Astrocyte (in vitro differentiated cells and primary cell): ENCODE measurements around the gene SLC9A9. TPM values are rescaled to one million over a fixed set of nuclear protein-coding genes. Genes with fewer than 3 reads are reported as not detected.

Experiments
- DNase-seq: peaks from one replicate; pipeline ENCODE4 v3.0.0-alpha.2; 2010; ENCODE audit warnings: low read depth
- FAIRE-seq: peaks from 2 replicates; lab custom pipeline; 2011; peaks lifted over from hg19 to GRCh38; lab: Jason Lieb, UNC
- H2AFZ ChIP-seq: 2 replicates; pipeline ENCODE4 v1.6.0; 2012; ENCODE audit warnings: low read depth, low read length, inconsistent platforms
- H3K27ac ChIP-seq: 2 replicates; pipeline ENCODE4 v1.5.1; 2011; ENCODE audit warnings: low read depth, low read length, inconsistent platforms
- H3K27me3 ChIP-seq: 2 replicates; pipeline ENCODE4 v1.6.0; 2011; ENCODE audit warnings: low read length, inconsistent platforms; ENCODE audit not compliant: insufficient read depth
- H3K36me3 ChIP-seq: 2 replicates; pipeline ENCODE4 v1.5.1; 2011; ENCODE audit warnings: low read length, inconsistent platforms; ENCODE audit not compliant: insufficient read depth
- H3K4me1 ChIP-seq: 2 replicates; pipeline ENCODE4 v1.5.1; 2011; ENCODE audit warnings: low read length, inconsistent platforms; ENCODE audit not compliant: insufficient read depth
- H3K4me2 ChIP-seq: 2 replicates; pipeline ENCODE4 v1.6.0; 2012; ENCODE audit warnings: low read length, inconsistent platforms
- H3K4me3 ChIP-seq: 2 replicates; pipeline ENCODE4 v1.5.1; 2011; ENCODE audit warnings: low read depth, mild to moderate bottlenecking, low read length, inconsistent platforms; ENCODE audit not compliant: insufficient read depth
- H3K79me2 ChIP-seq: 2 replicates; pipeline ENCODE4 v1.6.0; 2012; ENCODE audit warnings: mild to moderate bottlenecking, low read length, inconsistent platforms; ENCODE audit not compliant: insufficient read depth
- H3K9ac ChIP-seq: 2 replicates; pipeline ENCODE4 v1.6.0; 2012; ENCODE audit warnings: mild to moderate bottlenecking, low read length, inconsistent platforms
- H3K9me3 ChIP-seq: 2 replicates; pipeline ENCODE4 v1.5.1; 2012; ENCODE audit warnings: low read depth, mild to moderate bottlenecking, low read length, inconsistent platforms; ENCODE audit not compliant: insufficient read depth
- H4K20me1 ChIP-seq: 2 replicates; pipeline ENCODE4 v1.6.0; 2012; ENCODE audit warnings: low read length, inconsistent platforms; ENCODE audit not compliant: insufficient read depth
- H3K27ac Mint-ChIP-seq: one replicate; pipeline ENCODE4 v1.8.0; 2021; ENCODE audit warnings: mild to moderate bottlenecking, mixed read lengths; ENCODE audit not compliant: unreplicated experiment
- H3K27me3 Mint-ChIP-seq: one replicate; pipeline ENCODE4 v1.8.0; 2021; ENCODE audit warnings: low read depth, mixed read lengths; ENCODE audit not compliant: unreplicated experiment
- H3K36me3 Mint-ChIP-seq: one replicate; pipeline ENCODE4 v1.8.0; 2021; ENCODE audit warnings: low read depth, mixed read lengths; ENCODE audit not compliant: unreplicated experiment
- H3K4me1 Mint-ChIP-seq: one replicate; pipeline ENCODE4 v1.8.0; 2021; ENCODE audit warnings: low read depth, mixed read lengths; ENCODE audit not compliant: unreplicated experiment
- H3K4me3 Mint-ChIP-seq: one replicate; pipeline ENCODE4 v1.8.0; 2021; ENCODE audit warnings: mild to moderate bottlenecking, moderate library complexity, mixed read lengths; ENCODE audit not compliant: unreplicated experiment
- H3K9me3 Mint-ChIP-seq: one replicate; pipeline ENCODE4 v1.8.0; 2021; ENCODE audit warnings: mild to moderate bottlenecking, mixed read lengths; ENCODE audit not compliant: unreplicated experiment
- CTCF ChIP-seq: IDR thresholded peaks from 2 replicates; pipeline ENCODE4 v1.5.1; 2011; ENCODE audit warnings: low read depth, mild to moderate bottlenecking, inconsistent platforms, low read length, moderate library complexity; ENCODE audit not compliant: insufficient read depth
- EZH2 ChIP-seq: IDR thresholded peaks from 2 replicates; pipeline ENCODE4 v1.6.1; 2012; ENCODE audit warnings: mild to moderate bottlenecking, low read length, inconsistent platforms; ENCODE audit not compliant: insufficient read depth
- total RNA-seq: library from RNA; stranded (reverse); gene quantifications from 2 replicates; pipeline ENCODE4 v1.2.1, GENCODE V29; 2021

SLC9A9 gene
- total RNA-seq, 1 donor from 2014 or later = 1.5 TPM

GRCh38 chr3:143820466-143821221, 27.6 kb downstream of the SLC9A9 start:
- Histone ChIP-seq H3K9me3 (no peaks in the 10 kb centered on the region), H4K20me1 (no peaks in the 10 kb centered on the region), H3K4me2 (no peak overlapping the region), H3K27ac (no peak overlapping the region), H3K9ac (no peak overlapping the region), H3K4me3 (no peak overlapping the region), H2AFZ (no peak overlapping the region), H3K79me2 (no peaks in the 10 kb centered on the region), H3K4me1 (no peaks in the 10 kb centered on the region), H3K36me3 (no peaks in the 10 kb centered on the region), H3K27me3 (no peaks in the 10 kb centered on the region)
- Mint-ChIP-seq H3K36me3 (no peaks in the 10 kb centered on the region), H3K4me3 (no peak overlapping the region), H3K4me1 (peaks cover 4% of the 10 kb centered on the region), H3K27me3 (no peaks in the 10 kb centered on the region), H3K9me3 (no peaks in the 10 kb centered on the region), H3K27ac (no peak overlapping the region)
- TF ChIP-seq CTCF = no peak
- TF ChIP-seq EZH2 = no peak
- no peak for DNase-seq
- no peak for FAIRE-seq

- FAIRE-seq (no peak), DNase-seq (no peak)
- no peaks in the 10 kb centered on the region for H4K20me1 ChIP-seq
- H3K4me3 Mint-ChIP-seq = no peak overlapping the region
- H3K9me3 ChIP-seq = no peaks in the 10 kb centered on the region
- H3K36me3 Mint-ChIP-seq = no peaks in the 10 kb centered on the region
- no peak overlapping the region for H3K4me3 ChIP-seq
- no peak overlapping the region for H3K27ac Mint-ChIP-seq
- H3K79me2 ChIP-seq = no peaks in the 10 kb centered on the region
- peaks cover 4% of the 10 kb centered on the region for H3K4me1 Mint-ChIP-seq
- no peak overlapping the region for H2AFZ ChIP-seq
- no peaks in the 10 kb centered on the region for H3K4me1 ChIP-seq
- no peak overlapping the region for H3K4me2 ChIP-seq
- H3K9me3 Mint-ChIP-seq = no peaks in the 10 kb centered on the region
- no peaks in the 10 kb centered on the region for H3K27me3 Mint-ChIP-seq
- TF ChIP-seq CTCF (no peak), EZH2 (no peak)
- H3K36me3 ChIP-seq = no peaks in the 10 kb centered on the region
- H3K27me3 ChIP-seq = no peaks in the 10 kb centered on the region
- no peak overlapping the region for H3K27ac ChIP-seq
- no peak overlapping the region for H3K9ac ChIP-seq
Measured at GRCh38 chr3:143819890-143820289, 28.4 kb downstream of the SLC9A9 start.

- Mint-ChIP-seq H3K36me3 (no peaks in the 10 kb centered on the region), H3K4me1 (no peaks in the 10 kb centered on the region), H3K27me3 (no peaks in the 10 kb centered on the region), H3K9me3 (no peaks in the 10 kb centered on the region), H3K4me3 (no peak overlapping the region), H3K27ac (no peak overlapping the region)
- H3K9ac ChIP-seq = no peak overlapping the region
- no peak for DNase-seq
- H3K27me3 ChIP-seq = no peaks in the 10 kb centered on the region
- H2AFZ ChIP-seq = no peak overlapping the region
- TF ChIP-seq CTCF = no peak
- H4K20me1 ChIP-seq = no peaks in the 10 kb centered on the region
- H3K4me3 ChIP-seq = no peak overlapping the region
- no peak overlapping the region for H3K27ac ChIP-seq
- H3K79me2 ChIP-seq = no peaks in the 10 kb centered on the region
- H3K4me2 ChIP-seq = no peak overlapping the region
- no peaks in the 10 kb centered on the region for H3K36me3 ChIP-seq
- FAIRE-seq = no peak
- H3K4me1 ChIP-seq = no peaks in the 10 kb centered on the region
- H3K9me3 ChIP-seq = no peaks in the 10 kb centered on the region
Measured at GRCh38 chr3:143814443-143814889, 33.8 kb downstream of the SLC9A9 start.
